Fibroblast of skin of right quadriceps (primary cell): Measurements from ENCODE around the gene TLR4.

Source experiments
- DNase-seq: peaks from one replicate; pipeline ENCODE4 v3.0.0-alpha.2; 2013

TLR4 gene

DNA sequence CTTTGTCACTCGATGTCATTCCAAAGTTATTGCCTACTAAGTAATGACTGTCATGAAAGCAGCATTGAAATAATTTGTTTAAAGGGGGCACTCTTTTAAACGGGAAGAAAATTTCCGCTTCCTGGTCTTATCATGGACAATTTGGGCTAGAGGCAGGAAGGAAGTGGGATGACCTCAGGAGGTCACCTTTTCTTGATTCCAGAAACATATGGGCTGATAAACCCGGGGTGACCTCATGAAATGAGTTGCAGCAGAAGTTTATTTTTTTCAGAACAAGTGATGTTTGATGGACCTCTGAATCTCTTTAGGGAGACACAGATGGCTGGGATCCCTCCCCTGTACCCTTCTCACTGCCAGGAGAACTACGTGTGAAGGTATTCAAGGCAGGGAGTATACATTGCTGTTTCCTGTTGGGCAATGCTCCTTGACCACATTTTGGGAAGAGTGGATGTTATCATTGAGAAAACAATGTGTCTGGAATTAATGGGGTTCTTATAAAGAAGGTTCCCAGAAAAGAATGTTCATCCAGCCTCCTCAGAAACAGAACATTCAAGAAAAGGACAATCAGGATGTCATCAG lies 11.3 kb downstream of the TLR4 start:
- no peak for DNase-seq

DNA sequence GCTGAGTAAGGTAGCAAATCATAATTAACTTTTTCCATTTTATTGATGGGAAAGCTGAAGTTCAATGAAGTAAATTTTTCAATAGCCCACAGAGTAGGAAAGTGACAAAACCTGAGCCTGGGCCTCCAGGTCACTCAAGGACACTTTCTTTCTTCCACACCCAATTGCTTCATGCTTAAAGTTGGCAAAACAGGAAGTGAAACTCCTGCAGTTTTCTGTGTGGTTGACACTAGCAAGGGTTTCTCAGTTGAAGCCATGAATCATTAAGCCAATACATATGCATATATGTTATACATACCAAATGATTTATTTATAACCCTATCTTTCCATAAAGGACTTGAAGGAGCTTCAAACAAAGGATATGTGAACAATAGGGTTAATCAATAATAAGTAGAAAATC lies 13.9 kb downstream of the TLR4 start:
- DNase-seq, result peak; percentile 23

DNA sequence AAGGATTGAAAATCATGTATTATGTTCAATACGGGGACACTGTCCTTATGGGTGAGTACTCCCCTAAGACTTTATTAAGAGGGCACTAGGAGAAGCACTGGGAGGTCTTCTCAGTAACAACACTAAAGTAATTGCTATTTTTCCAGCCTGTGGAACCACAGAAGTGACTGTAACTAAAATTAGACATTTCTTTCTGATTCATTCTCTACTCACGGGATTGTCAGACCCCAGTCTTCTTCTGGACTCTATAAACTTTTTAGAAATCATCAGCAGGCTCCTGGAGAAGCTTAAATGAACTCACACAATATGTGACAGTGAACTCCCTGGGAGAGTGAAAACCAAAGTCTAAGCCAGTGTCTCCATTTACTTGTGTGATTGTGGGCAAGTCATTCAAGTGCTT lies 14.5 kb downstream of the TLR4 start:
- DNase-seq, result peak; percentile 14

DNA sequence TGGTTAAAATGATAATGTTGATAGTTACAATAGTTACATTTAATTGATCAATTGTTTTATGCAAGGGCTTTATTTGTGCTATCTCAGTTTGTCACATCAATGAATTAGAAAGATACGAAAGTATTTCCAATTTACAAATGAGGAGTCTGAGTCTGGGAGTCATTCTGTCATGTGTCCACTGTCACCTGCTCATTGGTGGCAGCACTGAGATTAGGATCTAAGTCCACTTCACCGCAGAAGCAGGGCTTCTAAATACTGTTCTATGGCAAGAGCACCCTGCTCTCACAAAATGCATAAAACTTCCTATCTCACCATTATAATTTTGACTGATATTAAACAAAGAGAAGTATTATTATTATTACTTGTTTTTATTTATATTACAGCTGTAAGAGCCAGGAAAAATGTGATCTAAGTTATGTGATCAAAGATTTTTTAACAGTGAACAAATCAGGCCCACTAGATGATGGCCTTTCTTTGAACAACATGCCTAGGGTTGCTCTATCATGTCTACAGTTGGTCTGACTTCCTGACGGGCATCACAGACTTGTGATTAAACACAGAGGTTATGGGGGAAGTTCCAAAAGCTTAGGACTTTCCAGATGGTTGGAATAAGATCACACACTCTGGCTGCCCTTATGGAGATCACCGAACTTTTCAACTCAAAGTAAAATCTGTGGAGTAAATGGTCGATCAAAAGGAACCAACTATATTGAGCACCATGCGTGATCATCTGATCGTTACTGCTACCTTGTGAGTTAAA lies 15.1 kb downstream of the TLR4 start:
- no peak for DNase-seq

DNA sequence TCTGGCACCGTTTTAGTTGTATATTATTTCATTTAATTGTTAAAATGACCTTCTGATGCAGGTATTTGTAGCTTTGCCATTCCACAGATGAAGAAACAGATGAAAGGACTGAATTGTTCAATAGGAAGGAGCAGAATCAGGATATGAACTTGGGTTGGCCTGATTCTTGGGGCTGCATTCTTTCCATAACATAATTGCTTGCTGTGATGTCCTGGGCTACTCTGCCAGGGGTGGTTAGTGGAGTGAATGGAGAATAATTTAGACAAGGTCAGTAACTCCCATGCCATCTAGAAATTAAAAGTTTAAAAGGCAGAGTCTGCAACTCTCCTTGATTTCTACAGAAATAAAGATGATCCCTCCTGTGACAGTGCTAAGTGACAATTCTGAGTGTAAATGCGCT lies 15.9 kb downstream of the TLR4 start:
- DNase-seq, result no peak

DNA sequence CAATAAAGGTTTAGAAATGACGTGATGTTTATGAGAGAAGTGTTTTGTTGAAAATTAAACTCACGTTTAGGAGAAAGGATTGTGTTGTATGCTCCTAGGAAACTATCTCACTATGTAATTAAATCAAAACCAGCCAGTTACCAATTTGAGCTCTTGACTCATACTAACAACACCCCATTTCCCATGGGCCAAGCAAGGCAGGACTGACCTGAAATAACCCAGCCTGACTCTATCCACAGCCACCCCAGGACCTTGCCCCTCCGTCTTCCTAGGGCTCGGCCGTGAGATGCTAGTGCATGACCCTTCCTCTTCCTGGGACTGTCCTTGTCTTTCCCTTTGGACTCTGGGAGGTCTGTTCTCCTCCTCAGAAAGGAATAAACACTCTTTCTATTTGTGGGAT lies 16.4 kb downstream of the TLR4 start:
- DNase-seq, result peak; percentile 18

DNA sequence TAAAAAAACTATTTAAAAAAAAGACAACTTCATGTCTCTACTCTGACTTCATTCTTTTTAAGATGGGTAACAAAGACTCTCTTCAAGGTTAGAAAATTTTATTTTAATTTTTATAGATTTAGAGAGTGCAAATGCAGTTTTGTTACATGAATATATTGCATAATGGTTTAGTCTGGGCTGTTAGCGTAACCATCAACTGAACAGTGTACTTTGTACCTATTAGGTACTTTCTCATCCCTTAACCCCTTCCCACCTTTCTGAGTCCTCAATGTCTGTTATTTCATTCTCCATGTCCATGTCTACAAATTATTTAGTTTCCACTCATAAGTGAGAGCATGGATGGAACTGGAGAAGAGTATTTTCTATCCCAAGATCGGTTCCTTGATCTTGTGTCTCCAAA lies 16.8 kb downstream of the TLR4 start:
- DNase-seq, result no peak

DNA sequence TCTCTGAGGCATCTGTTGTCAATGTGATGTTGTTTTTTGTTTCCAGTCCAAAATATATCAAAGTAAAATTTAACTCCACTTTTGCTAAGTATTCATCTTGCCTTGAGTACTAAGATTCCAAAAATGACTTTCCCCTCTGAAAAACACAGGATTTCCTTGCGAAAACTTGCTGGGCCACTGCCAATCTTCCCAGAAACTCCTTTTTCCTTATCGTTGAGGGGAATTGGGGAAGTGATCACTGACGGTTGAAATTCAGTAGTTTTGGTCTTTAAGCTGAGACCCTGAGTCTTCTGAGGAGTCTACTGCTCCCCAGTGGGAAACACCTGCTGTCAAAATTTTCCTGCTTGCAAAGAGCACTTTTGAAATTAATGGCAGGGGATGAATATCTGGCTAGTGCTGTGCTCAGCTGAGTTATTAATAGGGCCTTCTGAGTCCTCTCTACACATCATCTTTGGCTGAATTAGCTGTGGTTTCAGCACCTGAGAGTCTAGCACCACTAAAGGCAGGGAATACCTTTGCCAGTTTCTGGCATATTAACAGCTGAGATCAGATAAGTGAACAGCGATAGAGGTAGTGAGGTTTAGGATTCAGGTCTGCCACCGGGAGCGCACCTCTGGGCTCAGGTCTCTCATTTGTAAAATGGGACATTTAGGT lies 18.0 kb downstream of the TLR4 start:
- no peak for DNase-seq

DNA sequence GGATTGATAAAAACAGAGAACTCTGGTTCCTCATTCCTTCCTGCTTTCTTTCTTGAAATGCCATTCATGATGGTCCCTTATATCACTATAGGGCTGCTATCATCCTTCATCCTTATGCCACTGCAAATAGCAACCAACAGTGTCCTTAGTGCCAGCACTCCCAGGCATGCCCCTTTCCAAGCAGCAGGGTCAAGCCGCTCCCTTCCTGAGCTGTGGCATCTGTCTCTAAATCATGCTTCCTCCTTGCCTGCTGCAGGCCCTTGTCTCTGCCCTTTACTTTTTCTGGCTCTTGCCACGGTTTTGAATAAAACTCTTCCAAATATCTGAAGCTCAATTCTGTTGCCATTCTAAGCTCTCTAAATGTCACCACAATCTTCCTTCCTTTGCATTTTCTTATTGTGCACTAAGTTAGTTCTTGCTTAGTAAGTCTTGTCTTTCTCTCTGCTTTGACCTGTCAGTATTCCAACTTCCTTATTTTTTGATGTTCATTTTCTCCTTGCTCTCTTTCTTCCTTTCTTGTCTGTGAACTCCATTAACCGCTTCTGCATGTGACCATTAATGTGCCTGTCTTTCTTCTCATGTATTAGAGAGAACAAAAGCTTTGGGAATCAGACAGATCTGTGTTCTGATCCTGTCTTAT lies 19.9 kb downstream of the TLR4 start:
- no peak for DNase-seq

DNA sequence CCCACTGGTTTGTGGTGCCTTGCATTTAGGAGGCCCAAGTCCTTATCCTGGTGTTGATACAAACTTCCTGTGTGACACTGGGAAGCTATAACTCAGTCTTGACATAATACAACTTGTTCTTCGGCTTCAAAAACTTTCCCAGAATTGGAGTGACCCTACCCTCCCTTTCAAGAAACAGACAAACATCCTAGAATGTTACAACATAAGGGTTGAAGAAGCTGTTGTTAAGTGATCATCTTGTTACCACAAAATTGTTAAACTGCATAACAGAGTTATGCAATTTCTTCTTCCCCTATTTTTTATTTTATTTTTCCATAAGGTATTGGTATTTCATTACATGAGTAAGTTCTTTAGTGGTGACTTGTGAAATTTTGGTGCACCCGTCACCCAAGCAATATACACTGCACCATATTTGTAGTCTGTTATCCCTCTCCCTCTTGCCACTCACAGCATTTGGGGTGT lies 21.3 kb downstream of the TLR4 start:
- peak; percentile 28 for DNase-seq

DNA sequence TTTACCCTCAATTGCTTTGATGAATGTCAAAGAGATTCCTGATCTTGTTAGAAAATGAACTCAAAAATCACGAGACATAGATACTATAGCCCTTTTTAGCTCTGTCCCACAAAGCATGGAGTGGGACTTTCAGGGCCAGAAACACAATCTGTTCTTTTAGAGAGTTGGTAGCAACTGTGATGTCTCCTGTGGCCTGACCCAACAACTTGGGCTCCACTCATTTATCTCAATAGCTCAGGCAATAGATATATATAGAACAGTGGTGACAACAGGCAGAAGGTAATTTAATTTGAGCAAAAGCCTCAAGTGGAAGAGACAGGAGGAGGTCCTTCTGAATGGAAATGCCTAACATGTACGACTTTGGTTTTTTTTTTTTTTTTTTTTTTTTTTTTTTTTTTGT lies 25.2 kb downstream of the TLR4 start:
- no peak for DNase-seq

DNA sequence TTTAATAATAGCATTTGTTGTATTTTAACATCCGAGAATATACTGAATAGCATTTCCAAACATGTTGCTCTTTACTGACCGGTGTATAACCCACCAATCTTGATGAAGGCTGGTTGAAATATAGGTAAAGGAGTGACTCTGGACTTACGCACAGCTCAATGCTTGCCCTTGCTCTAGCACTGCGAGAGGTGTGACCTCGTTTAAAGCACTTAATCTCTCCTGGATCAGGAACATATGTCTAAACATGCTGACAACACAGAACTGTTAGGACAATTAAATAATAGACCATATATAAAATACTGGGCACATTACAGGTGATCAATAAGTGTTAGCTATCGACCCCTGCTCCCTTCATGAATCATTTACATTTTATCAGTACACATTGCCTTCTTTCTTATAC lies 28.3 kb downstream of the TLR4 start:
- DNase-seq, result no peak

DNA sequence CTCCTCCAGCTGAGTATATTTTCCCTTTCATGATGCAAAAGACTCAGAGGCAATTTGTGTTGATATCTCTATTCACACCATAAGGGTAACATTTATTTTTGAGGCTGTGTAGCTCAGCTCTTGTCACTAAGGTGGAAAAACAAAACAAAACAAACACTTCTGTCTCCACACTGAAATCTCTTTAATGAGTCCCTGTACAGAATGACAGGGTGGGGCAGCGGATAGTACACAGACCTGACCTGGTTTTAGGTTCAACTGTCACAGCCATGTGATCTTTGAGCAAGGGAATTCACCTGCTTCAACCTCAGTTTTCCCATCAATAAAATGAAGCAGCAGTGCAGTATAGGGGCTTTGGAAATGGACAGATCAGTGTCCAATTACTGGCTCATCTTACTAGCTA lies 29.3 kb downstream of the TLR4 start:
- no peak for DNase-seq

DNA sequence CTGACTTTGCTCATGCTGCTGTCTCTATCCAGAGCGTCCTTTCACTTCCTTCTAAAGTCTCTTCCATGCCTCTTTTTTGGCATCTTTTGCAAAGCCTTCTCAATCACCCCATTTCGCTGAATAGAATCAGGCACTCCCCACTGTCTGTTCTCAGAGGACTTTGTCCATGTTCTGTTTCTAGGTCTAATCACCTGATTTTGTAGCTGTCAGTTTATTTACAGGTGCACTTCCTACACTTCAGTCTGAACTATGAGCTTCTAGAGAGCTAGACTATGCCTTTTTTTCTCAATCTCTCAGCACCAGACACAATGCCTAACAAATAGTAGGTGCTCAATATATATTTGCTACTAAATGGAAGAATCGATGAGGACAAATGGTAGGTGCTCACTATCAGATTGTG lies 29.9 kb downstream of the TLR4 start:
- no peak for DNase-seq

DNA sequence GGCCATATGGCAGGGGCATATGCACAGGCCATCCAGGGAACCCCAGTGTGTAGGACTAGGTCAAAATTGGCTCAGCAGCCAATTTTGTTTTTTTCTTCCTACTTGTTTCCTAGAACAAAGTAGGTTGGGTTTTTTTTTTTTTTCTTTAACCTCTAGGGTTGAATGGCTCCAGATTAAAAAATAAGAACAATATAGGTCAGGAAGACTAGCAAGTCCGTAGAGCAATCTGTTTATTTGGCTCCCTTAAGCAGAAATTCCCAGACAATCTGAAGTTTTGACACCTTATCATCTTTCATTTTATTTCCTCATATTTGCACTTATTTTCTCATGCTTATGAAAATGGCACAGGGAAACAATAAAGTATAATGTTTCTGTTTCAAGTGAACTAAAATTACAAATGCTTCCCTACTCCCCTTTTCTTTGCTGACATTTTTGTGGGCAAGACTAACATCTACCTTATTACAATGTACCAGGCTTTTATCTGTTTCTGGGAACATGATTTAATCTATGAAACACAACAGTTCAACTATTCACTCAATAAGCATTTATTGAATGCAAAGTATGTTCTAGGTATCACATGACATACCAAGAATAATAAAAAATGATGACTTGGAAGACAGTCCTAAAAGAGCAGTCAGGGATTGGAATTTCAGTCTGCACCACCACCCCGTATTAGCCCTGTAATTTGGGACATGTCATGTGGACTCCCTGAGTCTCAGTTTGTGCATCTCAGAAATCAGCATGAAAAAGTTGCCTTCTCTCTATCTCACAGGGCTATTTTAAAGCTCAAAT lies 30.5 kb downstream of the TLR4 start:
- peak; percentile 38 for DNase-seq

DNA sequence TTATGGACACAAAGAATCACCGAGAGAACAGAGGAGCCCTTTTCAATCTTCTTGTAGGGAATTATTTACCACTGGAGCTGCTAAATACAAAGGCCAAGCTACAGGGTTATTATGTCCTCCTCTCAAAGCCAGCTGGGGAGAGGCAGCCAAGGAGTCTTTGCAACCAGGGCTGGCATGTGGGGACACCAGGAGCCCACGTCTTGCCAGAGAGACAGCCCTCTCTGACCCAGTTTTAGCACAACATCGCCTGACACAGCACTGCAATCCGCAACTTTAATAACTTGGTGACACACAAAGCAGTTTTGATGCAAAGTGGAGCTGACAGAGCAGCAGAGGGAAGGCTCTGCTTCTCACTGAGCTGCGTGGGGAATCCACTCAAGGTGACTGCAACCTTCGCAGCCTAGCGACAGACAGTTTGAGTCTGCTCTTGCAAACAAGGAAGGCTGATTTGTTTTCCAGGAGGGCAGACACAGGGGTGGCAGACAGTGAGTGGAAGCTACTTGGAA lies 33.6 kb downstream of the TLR4 start:
- no peak for DNase-seq

DNA sequence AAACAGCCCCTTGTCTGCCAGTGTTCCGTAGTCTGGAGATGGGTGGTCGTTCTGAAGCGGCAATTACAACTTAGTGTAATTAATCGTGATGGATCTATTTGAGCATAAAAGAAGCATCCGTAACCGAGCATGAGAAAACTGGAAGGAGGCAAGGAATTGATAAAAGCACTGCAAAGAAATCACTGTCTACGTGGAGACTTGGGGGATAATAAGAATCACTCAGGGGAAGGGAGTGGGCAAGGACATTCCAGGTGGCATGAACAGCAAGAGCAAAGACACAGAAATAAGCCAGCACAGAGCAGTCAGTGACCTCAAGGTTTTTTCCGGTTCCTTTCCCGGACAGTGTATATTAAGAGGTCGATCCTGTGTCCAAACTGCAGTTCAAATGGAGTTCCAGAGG lies 35.0 kb downstream of the TLR4 start:
- no peak for DNase-seq

DNA sequence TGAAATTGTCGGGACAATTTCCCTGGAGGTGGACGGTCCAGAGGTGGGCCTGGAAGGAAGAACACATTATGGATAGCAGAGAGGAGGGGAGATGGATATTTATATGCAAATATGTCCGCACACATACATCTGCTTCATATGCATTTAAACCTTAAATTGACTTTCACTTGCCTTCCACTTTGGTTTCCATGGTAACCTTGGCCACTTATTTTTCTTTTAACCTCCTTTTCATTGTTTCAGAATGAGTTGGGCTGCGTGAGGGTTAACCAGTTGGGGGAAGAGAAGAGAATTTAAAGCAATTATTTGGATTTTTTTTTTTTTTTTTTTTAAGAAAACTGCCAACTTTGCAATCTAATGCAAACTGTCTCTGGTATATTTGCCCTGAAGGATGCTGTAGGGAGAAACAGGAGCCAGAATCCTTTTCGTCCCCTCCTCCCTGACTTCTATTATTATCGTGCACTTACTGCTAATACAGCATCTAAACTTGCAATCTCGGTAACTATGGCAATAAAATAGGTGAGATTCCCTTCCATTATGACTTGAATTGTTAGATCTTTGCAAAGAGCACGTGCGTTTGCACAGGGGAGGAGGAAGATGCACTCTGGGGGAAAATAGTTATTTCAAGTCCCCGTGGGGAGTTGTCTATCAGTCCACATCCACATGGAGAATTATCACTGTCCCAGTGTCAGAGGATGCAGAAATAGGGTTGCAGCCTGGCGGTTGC lies 35.6 kb downstream of the TLR4 start:
- no peak for DNase-seq

DNA sequence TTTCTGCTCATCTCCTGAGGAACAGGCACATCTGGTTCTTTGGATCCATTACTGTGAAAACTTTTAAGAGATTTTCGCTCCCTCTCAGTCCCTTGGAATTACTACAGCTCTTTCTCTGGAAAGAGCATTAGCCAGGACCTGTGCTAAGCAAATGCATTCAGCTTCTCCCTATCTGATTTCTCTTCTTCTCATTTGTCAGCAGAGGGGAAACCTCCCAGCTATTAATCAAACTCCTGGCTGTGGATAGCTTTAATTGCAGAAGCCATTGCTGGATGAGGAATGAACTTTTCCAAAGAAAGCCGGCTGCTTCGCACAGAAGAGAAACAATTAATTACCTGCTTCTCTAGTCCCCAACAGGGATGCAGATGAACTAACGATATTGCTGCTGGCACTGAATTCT lies 37.9 kb downstream of the TLR4 start:
- DNase-seq, result no peak

DNA sequence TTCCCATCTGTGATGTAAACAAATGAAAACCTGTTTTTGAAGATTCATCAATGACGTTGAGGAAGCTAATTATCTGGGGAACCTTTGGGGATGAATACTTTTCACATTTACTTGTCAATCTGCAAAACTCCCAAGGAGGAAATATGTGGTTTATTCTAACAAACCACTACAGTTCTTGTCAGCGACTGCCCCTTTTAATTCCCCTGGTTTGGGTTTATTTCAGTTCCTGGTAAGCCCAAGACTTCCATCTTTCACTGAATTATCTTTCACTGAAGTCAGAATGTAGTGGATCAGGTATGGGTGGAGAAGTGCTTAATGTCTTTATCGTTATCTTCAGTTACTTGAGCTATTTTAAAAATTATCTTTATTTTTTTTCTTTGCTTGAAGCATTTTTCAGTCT lies 40.2 kb downstream of the TLR4 start:
- no peak for DNase-seq

DNA sequence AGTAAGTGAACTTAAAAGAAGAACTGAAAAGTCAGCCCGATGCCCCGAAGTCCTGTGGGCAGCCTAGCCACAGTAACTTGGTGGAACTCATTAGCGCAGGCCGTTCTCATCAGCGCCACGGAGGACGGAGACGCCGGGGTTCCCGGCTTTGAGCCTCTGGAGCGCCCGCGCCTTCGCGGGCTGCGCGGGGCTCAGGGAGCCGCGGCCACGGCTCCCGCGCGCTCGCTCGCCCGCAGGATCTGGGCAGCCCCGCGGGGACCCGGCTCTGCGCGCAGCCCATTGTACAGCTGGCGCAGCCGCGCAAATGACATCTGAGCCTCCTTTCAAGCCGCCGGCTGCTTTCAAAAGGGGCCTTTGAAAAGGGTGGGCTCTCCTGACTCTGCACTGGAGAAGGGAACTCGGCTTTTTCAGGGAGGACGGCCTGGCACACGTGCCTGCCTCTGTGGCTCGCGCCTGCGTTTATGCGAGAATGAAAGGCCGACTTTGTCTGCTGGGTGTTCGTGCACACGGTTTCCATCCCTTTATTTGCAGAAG lies 40.7 kb downstream of the TLR4 start:
- no peak for DNase-seq

DNA sequence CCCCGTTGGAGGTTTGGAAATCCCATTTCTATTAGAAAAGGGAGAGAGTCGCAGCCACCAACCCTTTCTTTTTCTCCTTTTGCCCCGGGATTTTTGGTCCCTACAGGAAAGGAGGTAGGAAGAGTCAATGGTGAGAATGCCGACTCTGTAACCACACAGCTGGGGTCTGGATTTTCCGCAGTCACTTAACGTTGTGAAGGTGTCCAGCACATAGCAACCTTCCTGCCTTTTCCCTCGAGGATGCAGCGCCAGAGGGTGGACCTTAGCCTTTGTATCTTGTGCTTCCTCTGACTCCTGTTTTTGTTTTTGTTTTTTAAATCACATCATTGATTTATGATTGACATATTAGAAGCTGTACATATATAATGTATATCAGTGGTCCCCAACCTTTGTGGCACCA lies 41.4 kb downstream of the TLR4 start:
- no peak for DNase-seq
